Measurements from ENCODE around the gene MFN2. TPM values are rescaled to one million over a fixed set of nuclear protein-coding genes. Genes with fewer than 3 reads are reported as not detected.
"Not testable (repeated sequence)": the region's sequence is repeated elsewhere in the genome, so short reads cannot be mapped to it uniquely, and the experiment has no call there.

MFN2 gene
- total RNA-seq, 1 experiment from 2014 or later = 104 TPM

DNA sequence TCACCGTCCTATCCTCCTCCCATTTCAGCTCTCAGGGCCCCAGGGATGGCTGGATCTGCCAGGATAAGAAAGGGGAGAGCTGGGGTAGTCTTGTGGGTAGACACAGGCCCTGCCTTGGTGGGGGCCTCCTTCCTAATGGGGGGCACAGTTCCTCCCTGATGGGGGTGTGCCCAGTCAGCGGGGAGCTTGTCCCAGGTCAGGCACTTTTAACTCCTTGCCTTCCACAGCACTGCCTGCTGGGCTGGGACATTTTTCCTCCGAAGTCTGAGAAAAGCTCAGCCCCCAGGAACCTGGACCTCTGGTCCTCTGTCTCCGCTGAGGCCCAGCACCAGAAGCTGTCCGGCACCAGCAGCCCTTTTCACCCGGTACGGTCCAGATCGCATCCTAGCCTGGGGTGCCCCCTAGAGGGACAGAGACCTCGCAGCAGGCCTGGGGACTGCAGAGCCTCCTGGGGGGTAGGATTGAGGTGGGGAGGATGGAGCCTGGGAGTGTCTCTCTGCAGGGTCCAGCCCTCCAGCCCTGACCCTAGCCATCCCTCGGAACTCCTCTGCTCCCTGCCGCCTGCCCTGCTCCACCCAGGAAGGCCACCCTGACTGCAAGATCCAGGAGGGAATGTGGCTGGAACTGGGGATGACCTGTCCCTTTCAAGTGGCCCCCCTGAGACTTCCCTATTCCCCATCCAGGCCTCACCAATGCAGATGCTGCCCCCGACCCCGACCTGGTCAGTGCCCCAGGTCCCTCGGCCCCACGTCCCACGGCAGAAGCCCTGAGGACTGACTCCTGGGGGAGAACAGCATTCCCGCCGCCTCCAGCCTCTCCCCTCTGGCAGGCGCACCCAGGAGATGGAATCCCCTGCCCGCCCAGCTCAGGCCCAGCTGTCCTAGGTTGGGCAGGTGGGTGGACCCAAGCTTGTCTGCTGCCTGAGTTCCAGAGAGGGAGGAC is 51.1 kb downstream of the MFN2 start:
- Histone ChIP-seq H3K4me3 (ENCODE audit: low read depth in 2 of 2, low read length in 2 of 2) (no peak overlapping the region), H3K9me3 (ENCODE audit: control insufficient read depth, insufficient read depth, low read depth, low read length) (no peaks in the 10 kb centered on the region), H3K27me3 (ENCODE audit: control insufficient read depth, insufficient read depth, low read length) (no peaks in the 10 kb centered on the region), H3K4me1 (ENCODE audit: control insufficient read depth, insufficient read depth, low read length) (no peaks in the 10 kb centered on the region), H3K36me3 (ENCODE audit: control insufficient read depth, insufficient read depth, low read length) (no peaks in the 10 kb centered on the region), H3K27ac (ENCODE audit: low read length) (no peak overlapping the region)
- intact Hi-C loops (cut with micrococcal nuclease; ENCODE audit: unreplicated experiment) (no loop called here), in situ Hi-C loops (cut with HindIII; ENCODE audit: low pct_unique_long_range_greater_than_20kb, low sequenced_read_pairs) (no loop called here)
- BruUV-seq (replicated peaks) = no TSS peak
- ChIA-PET CTCF (interaction anchor here (0.7 kb wide), 1 partner anchor 442 kb away, joined by 3 read pairs; no protein-coding TSS in a partner anchor), POLR2A (no interaction called here)
- DNase-seq (ENCODE audit: low read depth, low spot score) (no peak), ATAC-seq (peak; percentile 86)
- no peak for TF ChIP-seq TCF7L2 (IDR thresholded peaks at IDR 0.05; ENCODE audit: low read depth, low read length)
- peak; percentile 86; the same call in 1 of the 2 replicates for TF ChIP-seq CTCF (IDR thresholded peaks at IDR 0.05)

DNA sequence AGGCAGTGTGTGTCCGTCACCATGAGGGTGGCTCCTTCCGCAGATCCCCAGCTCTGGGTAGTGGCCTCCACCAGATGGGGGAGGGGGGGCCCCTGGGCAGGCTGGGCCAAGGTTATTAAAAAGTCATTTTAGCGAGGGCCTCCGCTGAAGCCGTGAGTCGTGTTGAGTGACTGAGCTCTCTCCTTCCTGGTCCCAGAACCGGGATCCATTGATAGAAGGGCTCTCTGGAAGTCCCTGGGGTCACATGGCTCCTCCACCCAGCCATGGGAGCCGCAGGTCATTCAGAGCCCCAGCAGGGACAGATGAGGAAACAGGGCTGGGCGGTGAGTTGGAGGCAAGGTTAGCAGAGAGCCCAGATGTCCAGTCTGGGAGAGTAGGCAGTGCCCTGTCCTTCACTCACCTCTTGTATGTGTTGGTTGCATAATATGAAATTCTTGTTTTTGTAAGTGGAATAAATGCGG is 51.9 kb downstream of the MFN2 start:
- in situ Hi-C loops (cut with HindIII; ENCODE audit: low pct_unique_long_range_greater_than_20kb, low sequenced_read_pairs) = no loop called here
- H3K27me3 ChIP-seq (ENCODE audit: control insufficient read depth, insufficient read depth, low read length) = no peaks in the 10 kb centered on the region
- DNase-seq (ENCODE audit: low read depth, low spot score) (no peak), ATAC-seq (no peak)
- H3K27ac ChIP-seq (ENCODE audit: low read length) = no peak overlapping the region
- POLR2A ChIA-PET = no interaction called here
- H3K4me1 ChIP-seq (ENCODE audit: control insufficient read depth, insufficient read depth, low read length) = no peaks in the 10 kb centered on the region
- H3K4me3 ChIP-seq (ENCODE audit: low read depth in 2 of 2, low read length in 2 of 2) = no peak overlapping the region
- no TSS peak for BruUV-seq (replicated peaks)
- no peak for TF ChIP-seq POLR2AphosphoS5 (IDR thresholded peaks at IDR 0.05; ENCODE audit: low read depth, low read length)
- TF ChIP-seq TCF7L2 (IDR thresholded peaks at IDR 0.05; ENCODE audit: low read depth, low read length) = no peak
- TF ChIP-seq SIN3A (IDR thresholded peaks at IDR 0.05; ENCODE audit: borderline replicate concordance, insufficient read depth, low read depth, low read length) = no peak
- no peak for TF ChIP-seq REST (IDR thresholded peaks at IDR 0.05; ENCODE audit: insufficient read depth in 1 of 2, low read depth in 2 of 2, low read length in 1 of 2)
- TF ChIP-seq CTCF (IDR thresholded peaks at IDR 0.05) = no peak
- H3K9me3 ChIP-seq (ENCODE audit: control insufficient read depth, insufficient read depth, low read depth, low read length) = no peaks in the 10 kb centered on the region
- no peaks in the 10 kb centered on the region for H3K36me3 ChIP-seq (ENCODE audit: control insufficient read depth, insufficient read depth, low read length)
- CTCF ChIA-PET = no interaction called here
- intact Hi-C loops (cut with micrococcal nuclease; ENCODE audit: unreplicated experiment) = no loop called here

DNA sequence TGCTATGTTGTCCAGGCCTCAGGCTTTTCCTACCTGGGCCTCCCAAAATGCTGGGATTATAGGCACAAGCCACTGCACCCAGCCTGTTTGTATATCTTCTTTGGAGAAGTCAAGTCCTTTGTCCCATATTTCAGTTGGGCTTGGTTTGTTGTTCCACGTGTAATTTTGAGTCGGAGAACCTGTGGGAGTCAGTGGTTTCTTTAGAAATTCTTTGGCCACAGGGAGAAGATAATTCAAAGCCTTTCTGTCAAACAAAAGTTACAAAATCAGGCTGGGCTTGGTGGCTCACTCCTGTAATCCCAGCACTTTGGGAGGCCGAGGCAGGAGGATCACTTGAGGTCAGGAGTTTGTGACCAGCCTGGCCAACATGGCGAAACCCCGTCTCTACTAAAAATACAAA is 53.2 kb downstream of the MFN2 start:
- H3K4me3 ChIP-seq (ENCODE audit: low read depth in 2 of 2, low read length in 2 of 2); DNase-seq (ENCODE audit: low read depth, low spot score); H3K27ac ChIP-seq (ENCODE audit: low read length); in situ Hi-C loops (cut with HindIII; ENCODE audit: low pct_unique_long_range_greater_than_20kb, low sequenced_read_pairs); BruUV-seq (replicated peaks); intact Hi-C loops (cut with micrococcal nuclease; ENCODE audit: unreplicated experiment); H3K9me3 ChIP-seq (ENCODE audit: control insufficient read depth, insufficient read depth, low read depth, low read length); ATAC-seq; CTCF ChIA-PET; POLR2A ChIA-PET; H3K4me1 ChIP-seq (ENCODE audit: control insufficient read depth, insufficient read depth, low read length); H3K36me3 ChIP-seq (ENCODE audit: control insufficient read depth, insufficient read depth, low read length); H3K27me3 ChIP-seq (ENCODE audit: control insufficient read depth, insufficient read depth, low read length): not testable (repeated sequence)
